ENCODE results near the gene CTNNBL1.

The CTNNBL1 gene

DNA sequence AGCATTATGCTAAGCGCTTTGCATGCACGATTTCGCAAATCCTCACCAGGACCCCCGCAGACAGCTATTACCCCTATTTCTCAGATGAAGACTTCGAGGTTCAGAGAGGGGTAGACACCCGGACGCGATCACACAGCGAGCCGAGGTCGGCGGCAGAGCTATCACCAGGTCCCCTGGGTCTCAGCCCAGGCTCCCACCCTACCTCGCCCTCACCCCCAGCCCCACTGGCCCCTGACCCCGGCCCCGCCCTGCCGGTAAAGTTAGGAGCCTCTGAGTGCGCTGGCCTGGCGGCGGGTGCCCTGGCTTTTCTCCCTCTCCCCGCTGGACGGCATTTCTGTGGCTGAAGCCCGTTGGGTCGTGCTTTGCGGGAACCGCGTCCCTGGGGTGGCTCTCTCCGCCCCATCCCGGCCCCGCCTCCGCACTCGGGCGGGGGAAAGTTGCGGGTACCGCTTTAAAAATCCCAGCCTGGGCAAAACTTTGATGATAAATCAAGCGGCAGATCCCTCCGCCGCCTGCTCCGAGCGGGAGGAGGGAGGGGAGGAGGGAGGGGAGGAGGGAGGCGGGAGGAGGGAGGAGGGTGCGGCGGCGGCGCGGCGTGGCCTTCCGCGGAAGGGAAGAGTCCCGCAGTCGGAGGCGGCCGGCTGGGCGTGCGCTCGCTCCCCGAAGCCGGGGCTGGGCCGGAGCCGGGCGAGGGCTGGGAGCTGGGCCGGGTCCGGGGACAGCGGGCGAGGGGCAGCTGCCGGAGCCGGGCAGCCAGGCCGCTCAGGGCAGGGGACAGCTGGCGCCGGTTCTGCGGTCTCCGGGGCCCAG lies 208.9 kb downstream of the CTNNBL1 start, which contains the start of gene VSTM2L:
Gene VSTM2L, plus strand, starts transcription at position 624 of the 810 bp plus-strand sequence. CDS start 224 bp downstream, outside the sequence.
- DNase-seq (ENCODE audit: low read depth) = peak; percentile 74
- H3K4me3 ChIP-seq (ENCODE audit: low read length) = peak within 1 kb of the TSS; percentile 43
- TF ChIP-seq, protein P1, sequence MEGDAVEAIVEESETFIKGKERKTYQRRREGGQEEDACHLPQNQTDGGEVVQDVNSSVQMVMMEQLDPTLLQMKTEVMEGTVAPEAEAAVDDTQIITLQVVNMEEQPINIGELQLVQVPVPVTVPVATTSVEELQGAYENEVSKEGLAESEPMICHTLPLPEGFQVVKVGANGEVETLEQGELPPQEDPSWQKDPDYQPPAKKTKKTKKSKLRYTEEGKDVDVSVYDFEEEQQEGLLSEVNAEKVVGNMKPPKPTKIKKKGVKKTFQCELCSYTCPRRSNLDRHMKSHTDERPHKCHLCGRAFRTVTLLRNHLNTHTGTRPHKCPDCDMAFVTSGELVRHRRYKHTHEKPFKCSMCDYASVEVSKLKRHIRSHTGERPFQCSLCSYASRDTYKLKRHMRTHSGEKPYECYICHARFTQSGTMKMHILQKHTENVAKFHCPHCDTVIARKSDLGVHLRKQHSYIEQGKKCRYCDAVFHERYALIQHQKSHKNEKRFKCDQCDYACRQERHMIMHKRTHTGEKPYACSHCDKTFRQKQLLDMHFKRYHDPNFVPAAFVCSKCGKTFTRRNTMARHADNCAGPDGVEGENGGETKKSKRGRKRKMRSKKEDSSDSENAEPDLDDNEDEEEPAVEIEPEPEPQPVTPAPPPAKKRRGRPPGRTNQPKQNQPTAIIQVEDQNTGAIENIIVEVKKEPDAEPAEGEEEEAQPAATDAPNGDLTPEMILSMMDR (IDR thresholded peaks at IDR 0.05; ENCODE audit: insufficient read depth, low read depth, low read length, missing control alignments) = no peak

DNA sequence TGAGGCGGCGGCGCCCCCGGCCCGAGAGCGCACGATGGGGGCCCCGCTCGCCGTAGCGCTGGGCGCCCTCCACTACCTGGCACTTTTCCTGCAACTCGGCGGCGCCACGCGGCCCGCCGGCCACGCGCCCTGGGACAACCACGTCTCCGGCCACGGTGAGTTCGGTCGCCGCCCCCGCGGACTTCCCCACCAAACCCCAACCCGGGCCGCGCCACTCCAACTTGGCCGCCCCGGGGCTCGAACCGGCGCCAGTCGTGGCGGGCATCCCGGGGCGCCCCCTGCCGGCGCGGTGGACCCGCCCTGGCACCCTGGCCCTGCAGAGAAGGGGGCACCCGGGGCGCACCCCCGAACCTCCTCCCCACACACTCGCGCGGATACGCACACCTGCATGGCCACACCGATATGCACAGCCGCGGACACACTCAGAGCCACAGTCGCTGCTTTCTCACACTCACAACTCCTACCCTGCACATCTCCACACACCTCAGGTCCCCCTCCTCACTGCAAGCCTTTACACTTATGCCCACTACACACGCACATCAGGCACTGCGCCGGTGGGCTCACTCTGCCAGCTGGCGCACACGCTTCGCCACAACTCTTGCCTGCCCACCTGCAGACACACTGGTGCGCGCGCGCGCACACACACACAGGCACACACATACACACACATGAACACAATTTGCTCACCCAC lies 209.6 kb downstream of the CTNNBL1 start:
- peak overlapping the region; percentile 18 for H3K4me3 ChIP-seq (ENCODE audit: low read length)
- TF ChIP-seq, protein P1 (IDR thresholded peaks at IDR 0.05; ENCODE audit: insufficient read depth, low read depth, low read length, missing control alignments) = no peak
- DNase-seq (ENCODE audit: low read depth) = no peak

- no peak for DNase-seq (ENCODE audit: low read depth)
- TF ChIP-seq, protein P1 (IDR thresholded peaks at IDR 0.05; ENCODE audit: insufficient read depth, low read depth, low read length, missing control alignments) = no peak
- peak overlapping the region; percentile 4 for H3K4me3 ChIP-seq (ENCODE audit: low read length)
Measured at GRCh38 chr20:37904008-37904642, 210.3 kb downstream of the CTNNBL1 start.

GRCh38 chr20:37904845-37905373 lies 211.1 kb downstream of the CTNNBL1 start:
- no peak for DNase-seq (ENCODE audit: low read depth)
- TF ChIP-seq, protein P1 (IDR thresholded peaks at IDR 0.05; ENCODE audit: insufficient read depth, low read depth, low read length, missing control alignments) = no peak
- H3K4me3 ChIP-seq (ENCODE audit: low read length) = no peak overlapping the region

DNA sequence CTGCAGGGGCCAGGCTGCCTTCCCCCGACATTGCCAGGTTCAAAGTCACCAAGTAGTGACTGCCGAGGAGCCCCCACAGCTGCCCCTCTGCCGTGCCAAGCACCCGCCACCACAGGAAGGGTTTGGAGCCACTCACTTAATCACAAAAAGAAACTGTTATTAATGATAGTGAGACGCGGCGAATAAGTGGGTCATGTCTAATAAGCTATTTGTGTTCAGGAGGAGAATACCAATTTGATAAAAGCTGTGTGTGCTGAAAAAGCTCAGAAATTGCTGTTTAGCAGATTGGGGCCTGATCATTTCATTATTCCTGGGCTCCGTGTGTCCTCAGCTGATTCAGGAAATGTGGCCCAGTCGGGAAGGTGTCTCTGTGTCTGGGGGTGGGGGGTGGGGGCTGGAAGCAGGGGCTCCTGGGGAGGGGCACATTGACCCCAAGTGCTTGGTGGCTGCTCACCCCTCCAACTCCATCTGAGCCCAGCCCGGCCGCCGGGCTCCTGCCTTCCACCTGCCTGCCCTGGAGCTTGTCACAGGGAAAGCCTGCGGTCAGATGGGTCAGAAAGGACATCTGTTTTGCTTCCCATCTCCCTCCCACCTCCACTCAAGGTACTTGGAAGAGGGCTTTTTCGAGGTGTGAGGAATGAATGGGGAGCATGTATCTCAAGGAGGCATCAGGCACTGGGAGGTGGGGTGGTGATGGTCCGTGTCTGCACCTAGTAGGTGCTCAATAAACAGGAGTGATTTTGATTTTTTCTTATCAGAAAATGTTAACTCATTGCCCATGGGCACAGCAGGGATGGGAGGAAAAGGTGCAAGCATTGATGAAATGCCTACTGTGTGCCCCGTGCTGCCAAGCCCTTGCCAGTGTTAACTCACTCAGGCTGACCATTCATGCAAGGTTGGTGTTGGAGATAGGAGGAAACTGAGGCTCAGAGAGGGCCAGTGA lies 212.1 kb downstream of the CTNNBL1 start:
- DNase-seq (ENCODE audit: low read depth) = no peak
- TF ChIP-seq, protein P1 (IDR thresholded peaks at IDR 0.05; ENCODE audit: insufficient read depth, low read depth, low read length, missing control alignments) = no peak

GRCh38 chr20:37907330-37907676 lies 213.5 kb downstream of the CTNNBL1 start:
- DNase-seq (ENCODE audit: low read depth) = no peak
- no peak overlapping the region for H3K4me3 ChIP-seq (ENCODE audit: low read length)
- TF ChIP-seq, protein P1 (IDR thresholded peaks at IDR 0.05; ENCODE audit: insufficient read depth, low read depth, low read length, missing control alignments) = no peak

More for the DNA sequence above, 212.1 kb downstream of the CTNNBL1 start:
- H3K4me3 ChIP-seq (ENCODE audit: low read length) = no peak overlapping the region
